ENCODE measurements around the gene SLC4A1.

Gene SLC4A1

GRCh38 chr17:44203731-44204440 lies 64.0 kb downstream of the SLC4A1 start:
- DNase-seq, result peak; percentile 33

- DNase-seq, result no peak
These were observed 65.2 kb downstream of the SLC4A1 start for GRCh38 chr17:44202756-44203155.

GRCh38 chr17:44200478-44201155 lies 67.3 kb downstream of the SLC4A1 start:
- no peak for DNase-seq

GRCh38 chr17:44199553-44200477 lies 68.1 kb downstream of the SLC4A1 start, which contains the start of gene ATXN7L3:
Gene ATXN7L3 (minus strand): TSS chr17:44199884. CDS start chr17:44198070, 1,814 bp downstream.
- DNase-seq, result peak; percentile 95

- DNase-seq, result no peak
These were observed 69.0 kb downstream of the SLC4A1 start for GRCh38 chr17:44198721-44199552.

Data from DMS153 (cell line).